Measurements from ENCODE around the gene KLHL35. TPM values are rescaled to one million over a fixed set of nuclear protein-coding genes. Genes with fewer than 3 reads are reported as not detected.

KLHL35 gene
- total RNA-seq, 1 experiment from 2014 or later, result 0.58 TPM

Other genes starting within 250 kb of the KLHL35 start
- not detected in 2 replicates for gene TPBGL, start 192.4 kb downstream of the KLHL35 start, total RNA-seq (2014; rRNA removed; shearing (Covaris generic))
- gene ARRB1, start 81.5 kb downstream of the KLHL35 start, total RNA-seq (2014; rRNA removed; shearing (Covaris generic)), result 3.6 TPM in 1 of 2 replicates, not detected in the other
- gene RPS3, start 33.7 kb downstream of the KLHL35 start, total RNA-seq (2014; rRNA removed; shearing (Covaris generic)), result 697 and 750 TPM in 2 replicates
- 2.5 and 4.9 TPM in 2 replicates for gene GDPD5, start 92.7 kb upstream of the KLHL35 start, total RNA-seq (2014; rRNA removed; shearing (Covaris generic))
- 638 and 816 TPM in 2 replicates for gene SERPINH1, start 129.1 kb upstream of the KLHL35 start, total RNA-seq (2014; rRNA removed; shearing (Covaris generic))
- 0.13 TPM in 1 of 2 replicates, not detected in the other for gene MAP6, start 235.8 kb upstream of the KLHL35 start, total RNA-seq (2014; rRNA removed; shearing (Covaris generic))